Right lobe of liver (tissue), 6 donors: ENCODE measurements around the gene ADGRB3. TPM values are rescaled to one million over a fixed set of nuclear protein-coding genes. Genes with fewer than 3 reads are reported as not detected.
"Not testable (repeated sequence)": the region's sequence is repeated elsewhere in the genome, so short reads cannot be mapped to it uniquely, and the experiment has no call there.

Source experiments
- ATAC-seq, 4 donors: fragments of 200-7000 bp; cut with Tn5 transposase; one replicate each; pipeline ENCODE4 v1.9.1; 2020; ENCODE audit warnings: mild to moderate bottlenecking in 4 of 4, moderate library complexity in 4 of 4
- DNase-seq, 3 donors: peaks; one replicate each; pipeline ENCODE4 v3.0.0-alpha.2; 2020
- H3K27ac ChIP-seq, 3 donors: fragments of 200-600 bp; one replicate each; pipeline ENCODE4 v1.8.0; 2022
- H3K27me3 ChIP-seq, 2 donors: fragments of 200-600 bp; one replicate each; pipeline ENCODE4 v1.8.0; 2022
- H3K36me3 ChIP-seq, 4 donors: fragments of 200-600 bp; sonication (generic) in 1 of 4; one replicate each; pipeline versions ENCODE4 v1.5.1 to v1.8.0; 2017 to 2022; ENCODE audit warnings: control low read depth in 1 of 4
- H3K4me1 ChIP-seq, 4 donors: fragments of 200-600 bp; sonication (generic) in 1 of 4; one replicate each; pipeline versions ENCODE4 v1.5.1 to v1.8.0; 2017 to 2022; ENCODE audit warnings: control low read depth in 1 of 4
- H3K4me3 ChIP-seq, 3 donors: fragments of 200-600 bp; one replicate each; pipeline ENCODE4 v1.8.0; 2022
- H3K9me3 ChIP-seq, 4 donors: fragments of 200-600 bp; sonication (generic) in 1 of 4; one replicate each; pipeline versions ENCODE4 v1.5.1 to v1.8.0; 2017 to 2022; ENCODE audit warnings: control low read depth in 1 of 4
- CTCF ChIP-seq, 4 donors: fragments of 200-600 bp in 3 of 4; fragments of 450-650 bp in 1 of 4; IDR thresholded peaks; one replicate each; pipeline versions ENCODE4 v1.5.1 to v1.8.0; 2016 to 2022; ENCODE audit warnings: antibody characterized with exemption in 4 of 4, mild to moderate bottlenecking in 2 of 4
- POLR2A ChIP-seq: fragments of 450-650 bp; IDR thresholded peaks from one replicate; pipeline ENCODE4 v1.6.1; 2017; ENCODE audit warnings: antibody characterized with exemption, mild to moderate bottlenecking
- WGBS: methylation state at CpG from one replicate; pipeline ENCODE4 v1.1.6; 2018; ENCODE audit warnings: low coverage, low lambda C conversion rate; ENCODE audit not compliant: insufficient coverage; ENCODE audit errors: missing lambda C conversion rate; 5-methylcytosine and 5-hydroxymethylcytosine counted together
- intact Hi-C, 2 donors: fragments of 100-400 bp; cut with DNase I; formaldehyde crosslinking; loops; one replicate each; pipeline versions ENCODE4 v1.11.2 to v1.14.1; 2022
- total RNA-seq, 6 experiments: library from RNA; depleted of rRNA in 2 of 6; stranded (reverse); fragments of >200 nt in 2 of 6; fragmentation: NEBNext Ultra II Directional in 3 of 6; extraction: Animal tissue kit (Norgen Biotek cat#: 25700) in 3 of 6; gene quantifications; one replicate each; pipeline versions ENCODE4 v1.1.0 to v1.2.4, GENCODE V29; 2016 to 2023
- donor health status: DM: no; HTN: yes; CAD: no.
- donor health status: DM: no; HTN: no; CAD: no.
- donor health status: DM: no; HTN: no; CAD: no.
- donor health status: DM: no; HTN: yes; CAD: no.
- donor health status: DM: no; HTN: yes; CAD: no.

ADGRB3 gene
- total RNA-seq, 6 experiments from 2014 or later, result 0.18 to 0.42 (median 0.24) TPM

GRCh38 chr6:68779366-68779765 lies 144.3 kb downstream of the ADGRB3 start:
- Histone ChIP-seq H3K4me3 (no peak overlapping the region), H3K27me3 (no peaks in the 10 kb centered on the region), H3K4me1 (no peaks in the 10 kb centered on the region), H3K27ac (no peak overlapping the region), H3K9me3 (no peaks in the 10 kb centered on the region), H3K36me3 (no peaks in the 10 kb centered on the region)
- WGBS, result 24% methylated on average over 2 of the region's 2 CpGs
- DNase-seq, result no peak
- intact Hi-C loops, result loop anchor here in 1 of 2 donors (5.0 kb wide), 1 partner anchor 142 kb away; the partner anchor contains the start of gene ADGRB3
- ATAC-seq, result no peak
- TF ChIP-seq CTCF (IDR thresholded peaks at IDR 0.05), result no peak
- no peak for TF ChIP-seq POLR2A

- H3K4me1 ChIP-seq, H3K9me3 ChIP-seq, ATAC-seq, H3K36me3 ChIP-seq, intact Hi-C loops, H3K27me3 ChIP-seq, H3K27ac ChIP-seq, H3K4me3 ChIP-seq, DNase-seq: not testable (repeated sequence)
- WGBS, result 42% methylated on average over 3 of the region's 6 CpGs
Measured at GRCh38 chr6:68790128-68790527, 155.0 kb downstream of the ADGRB3 start.

- WGBS, result 60% methylated on average over 5 of the region's 5 CpGs
- H3K27me3 ChIP-seq, ATAC-seq, H3K9me3 ChIP-seq, H3K36me3 ChIP-seq, DNase-seq, H3K27ac ChIP-seq, intact Hi-C loops, H3K4me1 ChIP-seq, H3K4me3 ChIP-seq: not testable (repeated sequence)
Measured at GRCh38 chr6:68814976-68815375, 179.9 kb downstream of the ADGRB3 start.

- intact Hi-C loops, result no loop called here
- ATAC-seq (no peak), DNase-seq (no peak)
- Histone ChIP-seq H3K36me3 (no peaks in the 10 kb centered on the region), H3K27ac (no peak overlapping the region), H3K9me3 (no peaks in the 10 kb centered on the region), H3K27me3 (no peaks in the 10 kb centered on the region), H3K4me1 (no peaks in the 10 kb centered on the region), H3K4me3 (no peak overlapping the region)
- TF ChIP-seq POLR2A, result no peak
- no peak for TF ChIP-seq CTCF (IDR thresholded peaks at IDR 0.05)
Measured at GRCh38 chr6:68826501-68826900, 191.4 kb downstream of the ADGRB3 start.

- intact Hi-C loops, result no loop called here
- no peak for ATAC-seq
- TF ChIP-seq POLR2A, result no peak
- TF ChIP-seq CTCF (IDR thresholded peaks at IDR 0.05), result no peak
- whole genome bisulfite sequencing, result 44% methylated on average over 5 of the region's 5 CpGs
- H3K4me3 ChIP-seq, result no peak overlapping the region
- DNase-seq, result no peak
- no peaks in the 10 kb centered on the region for H3K4me1 ChIP-seq
- no peaks in the 10 kb centered on the region for H3K36me3 ChIP-seq
- H3K27ac ChIP-seq, result no peak overlapping the region
- no peaks in the 10 kb centered on the region for H3K27me3 ChIP-seq
- no peaks in the 10 kb centered on the region for H3K9me3 ChIP-seq
Measured at GRCh38 chr6:68834551-68834950, 199.5 kb downstream of the ADGRB3 start.

GRCh38 chr6:68838571-68838970 lies 203.5 kb downstream of the ADGRB3 start:
- TF ChIP-seq CTCF (IDR thresholded peaks at IDR 0.05) (no peak), POLR2A (no peak)
- Histone ChIP-seq H3K9me3 (no peaks in the 10 kb centered on the region), H3K4me1 (no peaks in the 10 kb centered on the region), H3K36me3 (no peaks in the 10 kb centered on the region), H3K27ac (no peak overlapping the region), H3K27me3 (no peaks in the 10 kb centered on the region), H3K4me3 (no peak overlapping the region)
- ATAC-seq (no peak), DNase-seq (no peak)
- intact Hi-C loops, result no loop called here
